Measurements from ENCODE around the gene CHN2. TPM values are rescaled to one million over a fixed set of nuclear protein-coding genes. Genes with fewer than 3 reads are reported as not detected.

Gene CHN2
- total RNA-seq, 1 donor from 2014 or later: 0.64 TPM

GRCh38 chr7:29422829-29423228 is 228.3 kb downstream of the CHN2 start:
- H3K4me3 Mint-ChIP-seq (ENCODE audit: unreplicated experiment): no peak overlapping the region
- H3K9me3 Mint-ChIP-seq (ENCODE audit: unreplicated experiment): no peaks in the 10 kb centered on the region
- TF ChIP-seq CTCF (IDR thresholded peaks at IDR 0.05): no peak
- no peak for DNase-seq (ENCODE audit: extremely low spot score, unreplicated experiment)
- no peaks in the 10 kb centered on the region for H3K36me3 Mint-ChIP-seq (ENCODE audit: unreplicated experiment)
- no peak overlapping the region for H3K27ac Mint-ChIP-seq (ENCODE audit: unreplicated experiment)
- H3K4me1 Mint-ChIP-seq (ENCODE audit: unreplicated experiment): no peaks in the 10 kb centered on the region
- peaks cover 26% of the 10 kb centered on the region for H3K27me3 Mint-ChIP-seq (ENCODE audit: unreplicated experiment)

GRCh38 chr7:29424295-29424983 is 229.9 kb downstream of the CHN2 start:
- Mint-ChIP-seq H3K4me3 (ENCODE audit: unreplicated experiment) (no peak overlapping the region), H3K27ac (ENCODE audit: unreplicated experiment) (no peak overlapping the region), H3K9me3 (ENCODE audit: unreplicated experiment) (no peaks in the 10 kb centered on the region), H3K36me3 (ENCODE audit: unreplicated experiment) (no peaks in the 10 kb centered on the region), H3K4me1 (ENCODE audit: unreplicated experiment) (no peaks in the 10 kb centered on the region), H3K27me3 (ENCODE audit: unreplicated experiment) (peaks cover 22% of the 10 kb centered on the region)
- no peak for TF ChIP-seq CTCF (IDR thresholded peaks at IDR 0.05)
- DNase-seq (ENCODE audit: extremely low spot score, unreplicated experiment): no peak

- no peaks in the 10 kb centered on the region for H3K9me3 Mint-ChIP-seq (ENCODE audit: unreplicated experiment)
- H3K4me1 Mint-ChIP-seq (ENCODE audit: unreplicated experiment): no peaks in the 10 kb centered on the region
- no peak overlapping the region for H3K4me3 Mint-ChIP-seq (ENCODE audit: unreplicated experiment)
- no peak overlapping the region for H3K27ac Mint-ChIP-seq (ENCODE audit: unreplicated experiment)
- no peaks in the 10 kb centered on the region for H3K36me3 Mint-ChIP-seq (ENCODE audit: unreplicated experiment)
- H3K27me3 Mint-ChIP-seq (ENCODE audit: unreplicated experiment): peaks cover 22% of the 10 kb centered on the region
- no peak for DNase-seq (ENCODE audit: extremely low spot score, unreplicated experiment)
- no peak for TF ChIP-seq CTCF (IDR thresholded peaks at IDR 0.05)
Measured at GRCh38 chr7:29424984-29425309, 230.4 kb downstream of the CHN2 start.

GRCh38 chr7:29426587-29426986 is 232.0 kb downstream of the CHN2 start:
- Mint-ChIP-seq H3K4me3 (ENCODE audit: unreplicated experiment) (no peak overlapping the region), H3K36me3 (ENCODE audit: unreplicated experiment) (no peaks in the 10 kb centered on the region), H3K27me3 (ENCODE audit: unreplicated experiment) (peaks cover 20% of the 10 kb centered on the region), H3K4me1 (ENCODE audit: unreplicated experiment) (no peaks in the 10 kb centered on the region), H3K27ac (ENCODE audit: unreplicated experiment) (no peak overlapping the region), H3K9me3 (ENCODE audit: unreplicated experiment) (no peaks in the 10 kb centered on the region)
- TF ChIP-seq CTCF (IDR thresholded peaks at IDR 0.05): no peak
- DNase-seq (ENCODE audit: extremely low spot score, unreplicated experiment): no peak

- Mint-ChIP-seq H3K27ac (ENCODE audit: unreplicated experiment) (no peak overlapping the region), H3K4me3 (ENCODE audit: unreplicated experiment) (no peak overlapping the region), H3K9me3 (ENCODE audit: unreplicated experiment) (no peaks in the 10 kb centered on the region), H3K4me1 (ENCODE audit: unreplicated experiment) (no peaks in the 10 kb centered on the region), H3K27me3 (ENCODE audit: unreplicated experiment) (peaks cover 4% of the 10 kb centered on the region), H3K36me3 (ENCODE audit: unreplicated experiment) (no peaks in the 10 kb centered on the region)
- DNase-seq (ENCODE audit: extremely low spot score, unreplicated experiment): no peak
- TF ChIP-seq CTCF (IDR thresholded peaks at IDR 0.05): no peak
Measured at GRCh38 chr7:29429401-29429800, 234.8 kb downstream of the CHN2 start.

All from osteocyte (in vitro differentiated cells).